Stimulated activated CD4-positive, alpha-beta T cell treated with anti-CD3 and anti-CD28 coated beads, Interleukin-4, amount 100 ng/mL, for 48 hours (primary cell): ENCODE results near the gene HMCN1.
"Not testable (repeated sequence)": the region's sequence is repeated elsewhere in the genome, so short reads cannot be mapped to it uniquely, and the experiment has no call there.

Source experiments
- DNase-seq, 2 donors: peaks; one replicate each; pipeline ENCODE4 v3.0.0-alpha.2; 2020; ENCODE audit warnings: low read depth in 2 of 2

HMCN1 gene

DNA sequence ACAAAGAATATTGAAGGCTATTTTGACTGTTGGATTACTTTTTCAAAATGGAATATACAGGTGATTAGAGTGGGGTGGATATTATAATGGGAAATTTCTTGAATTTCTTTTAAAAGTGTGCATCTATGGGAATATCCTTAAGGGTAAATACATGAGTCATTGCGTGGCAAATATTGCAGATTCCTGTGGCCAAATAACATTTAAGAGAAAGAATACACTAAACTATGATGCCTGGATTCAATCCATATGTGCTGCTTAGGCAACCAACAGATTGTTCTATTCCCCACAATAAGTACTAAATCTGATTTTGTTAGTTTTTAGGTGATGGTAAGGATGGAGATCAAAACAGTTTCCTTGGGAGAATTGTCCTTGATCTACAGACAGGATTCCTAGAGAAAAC, 119.5 kb downstream of the HMCN1 start:
- no peak for DNase-seq

DNA sequence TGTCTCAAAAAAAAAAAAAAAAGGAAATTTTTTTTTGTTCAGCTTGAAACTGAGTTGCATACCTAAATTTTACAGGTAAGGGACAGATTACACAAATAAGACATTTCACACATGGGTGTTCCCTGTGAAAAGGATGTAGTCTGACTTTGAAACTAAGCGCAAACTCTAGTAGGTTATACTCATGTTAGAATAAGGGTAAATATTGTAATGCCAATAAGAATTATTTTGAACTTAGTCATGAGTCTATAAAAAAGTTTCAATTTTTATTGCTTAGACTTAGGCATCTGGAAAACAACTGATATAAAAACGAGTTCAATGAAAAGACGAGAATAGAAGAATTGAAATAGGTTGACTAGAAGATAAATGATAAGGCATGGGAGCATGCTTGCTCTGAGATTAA, 122.3 kb downstream of the HMCN1 start:
- DNase-seq: no peak

DNA sequence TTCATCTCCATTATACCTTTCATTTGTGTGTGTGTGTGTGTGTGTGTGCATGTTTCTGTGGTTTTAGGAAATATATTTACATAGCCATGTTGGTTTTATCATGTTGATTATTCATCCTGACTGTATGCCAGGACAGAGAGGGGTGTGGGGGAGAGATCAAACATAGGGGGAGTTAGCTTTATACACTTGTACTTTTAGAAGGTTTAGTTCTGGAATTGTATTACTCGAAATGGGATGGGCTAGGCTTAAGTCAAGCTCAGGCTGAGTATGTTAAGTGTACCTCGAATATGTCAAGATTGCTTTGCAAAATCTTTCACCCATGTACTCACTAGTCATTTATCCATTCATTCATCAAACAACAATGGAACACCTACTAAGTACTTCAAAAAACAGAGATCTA, 123.3 kb downstream of the HMCN1 start:
- no peak for DNase-seq

DNA sequence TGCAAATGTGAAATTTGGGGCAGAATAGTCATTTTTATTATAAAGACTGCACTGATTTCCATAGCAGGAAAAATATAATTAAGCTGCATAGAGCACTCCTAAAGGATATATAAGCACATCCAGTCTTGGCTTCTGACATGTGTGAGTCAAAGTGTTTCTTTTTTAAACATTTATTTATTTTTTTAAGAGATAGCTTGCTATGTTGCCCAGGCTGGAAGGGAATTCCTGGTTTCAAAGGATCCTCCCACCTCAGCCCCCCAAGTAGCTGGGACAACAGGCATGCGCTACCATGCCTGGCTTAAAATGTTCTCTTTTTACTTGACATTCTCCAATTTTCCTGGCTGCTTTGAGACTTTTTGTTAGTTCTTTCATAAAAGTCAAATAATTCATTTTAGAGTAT, 126.1 kb downstream of the HMCN1 start:
- no peak for DNase-seq

DNA sequence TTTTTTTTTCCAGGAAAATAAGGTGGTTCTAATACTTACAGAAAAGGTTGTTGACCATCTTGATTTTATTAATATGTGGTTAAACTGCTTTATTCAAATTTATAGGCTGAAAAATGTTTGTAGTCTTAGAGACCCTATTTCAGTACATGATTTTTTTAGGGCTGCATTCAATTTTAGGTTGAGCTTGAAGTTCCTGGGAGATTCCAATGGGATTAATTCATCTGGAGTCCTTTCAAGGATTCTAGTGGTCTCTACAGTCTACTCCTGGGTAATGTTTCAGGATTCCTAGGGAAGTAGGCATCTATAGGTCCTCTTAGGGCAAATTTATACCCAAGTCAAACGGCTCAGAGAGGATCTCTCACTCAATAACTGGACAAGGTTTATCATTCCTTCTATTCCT, 126.7 kb downstream of the HMCN1 start:
- no peak for DNase-seq

DNA sequence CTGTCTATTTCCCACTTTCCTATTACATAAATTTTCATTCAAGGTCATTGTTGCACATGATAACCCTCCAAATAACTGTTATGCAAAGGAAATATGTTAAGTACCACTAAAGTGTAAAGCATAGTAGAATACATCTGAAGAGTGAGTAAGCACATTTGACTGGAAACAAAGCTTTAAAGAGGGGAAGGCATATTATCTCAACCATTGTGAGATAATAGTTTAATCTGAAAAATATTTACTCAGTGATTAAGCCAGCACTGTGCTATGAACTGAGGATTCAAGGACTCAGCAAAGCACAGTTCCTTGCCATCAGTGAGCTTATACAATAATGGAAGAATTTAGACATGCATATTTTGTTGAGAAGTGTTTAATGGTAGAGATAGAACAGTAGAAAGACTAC, 127.4 kb downstream of the HMCN1 start:
- no peak for DNase-seq

DNA sequence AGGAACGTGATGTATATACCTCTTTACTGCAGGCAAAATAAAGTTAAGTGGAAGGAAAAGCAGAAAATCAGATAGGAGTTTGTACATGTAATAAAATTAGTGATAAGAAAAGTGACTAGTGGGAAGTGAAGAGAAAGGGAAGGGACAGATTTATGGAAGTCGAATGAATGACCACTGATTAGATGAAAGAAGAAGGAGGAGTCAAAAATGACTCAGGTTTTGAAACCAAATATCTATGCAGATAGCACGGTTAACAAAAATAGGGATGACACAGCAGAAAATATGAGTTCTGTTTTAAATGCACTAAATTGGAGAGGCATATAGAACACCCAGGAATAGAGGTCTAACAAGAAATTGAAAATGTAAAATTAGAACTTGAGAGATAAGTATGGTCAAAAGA, 128.0 kb downstream of the HMCN1 start:
- no peak for DNase-seq

DNA sequence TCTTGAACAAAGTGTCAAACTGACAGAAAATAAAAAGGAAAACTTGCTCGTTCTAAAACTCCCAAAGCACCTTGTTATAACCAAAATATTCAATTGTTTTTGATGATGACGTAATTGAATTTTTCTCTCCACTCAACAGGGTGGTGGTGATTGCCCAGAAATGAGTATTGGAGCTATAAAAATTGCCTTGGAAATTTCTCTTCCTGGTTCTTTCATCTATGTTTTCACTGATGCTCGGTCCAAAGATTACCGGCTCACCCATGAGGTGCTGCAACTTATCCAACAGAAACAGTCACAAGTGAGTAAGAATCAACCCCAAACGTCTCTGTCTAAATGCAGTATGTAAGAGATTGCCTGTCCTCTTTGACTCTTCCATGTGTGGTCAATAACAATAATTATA, 130.1 kb downstream of the HMCN1 start:
- DNase-seq: no peak

DNA sequence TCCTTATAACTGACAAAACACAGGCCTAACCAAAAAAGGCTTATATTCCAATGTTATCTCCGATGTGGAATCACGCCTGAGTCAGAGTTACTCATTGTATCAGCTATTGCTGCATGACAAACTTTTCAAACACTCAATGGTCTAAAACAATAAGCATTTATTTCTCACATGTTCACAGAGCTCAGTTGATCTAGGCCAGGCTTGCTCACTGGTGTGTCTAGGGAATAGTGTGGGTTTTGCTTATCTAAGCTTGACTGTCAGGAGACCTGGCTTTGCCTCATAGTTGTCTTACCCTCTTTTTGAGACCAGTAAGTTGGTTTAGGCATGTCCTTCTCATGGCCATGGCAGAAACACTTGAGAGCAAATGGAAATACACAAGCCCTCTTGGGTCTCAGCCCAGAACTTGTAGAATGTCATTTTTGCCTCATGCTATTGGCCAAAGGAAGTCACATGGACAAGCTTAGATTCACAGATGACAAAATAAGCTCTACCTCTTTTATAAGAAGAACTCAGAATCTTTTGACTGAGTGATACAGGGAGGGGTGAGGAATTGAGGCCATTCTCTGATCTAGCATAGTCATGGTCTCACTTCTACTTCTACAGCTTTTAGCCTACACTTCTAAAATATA, 130.8 kb downstream of the HMCN1 start:
- DNase-seq: no peak

DNA sequence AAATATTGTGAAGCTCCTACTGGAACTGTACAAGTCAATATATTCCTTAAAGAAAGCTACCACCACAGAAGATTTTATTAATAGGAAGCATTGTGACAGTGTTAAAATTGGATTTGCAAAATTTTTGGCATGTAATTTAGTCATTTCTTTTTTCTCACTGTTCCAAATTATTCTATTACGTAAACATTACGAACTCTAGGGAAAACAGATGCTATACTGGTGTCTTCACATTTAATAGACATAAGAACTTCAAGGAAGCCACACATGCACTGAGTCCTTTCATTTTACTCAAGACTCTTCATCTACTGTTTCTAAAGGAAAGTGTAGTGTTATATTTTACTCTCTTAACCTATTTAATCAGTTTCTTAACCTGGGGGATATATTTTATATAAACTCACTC, 135.4 kb downstream of the HMCN1 start:
- no peak for DNase-seq

DNA sequence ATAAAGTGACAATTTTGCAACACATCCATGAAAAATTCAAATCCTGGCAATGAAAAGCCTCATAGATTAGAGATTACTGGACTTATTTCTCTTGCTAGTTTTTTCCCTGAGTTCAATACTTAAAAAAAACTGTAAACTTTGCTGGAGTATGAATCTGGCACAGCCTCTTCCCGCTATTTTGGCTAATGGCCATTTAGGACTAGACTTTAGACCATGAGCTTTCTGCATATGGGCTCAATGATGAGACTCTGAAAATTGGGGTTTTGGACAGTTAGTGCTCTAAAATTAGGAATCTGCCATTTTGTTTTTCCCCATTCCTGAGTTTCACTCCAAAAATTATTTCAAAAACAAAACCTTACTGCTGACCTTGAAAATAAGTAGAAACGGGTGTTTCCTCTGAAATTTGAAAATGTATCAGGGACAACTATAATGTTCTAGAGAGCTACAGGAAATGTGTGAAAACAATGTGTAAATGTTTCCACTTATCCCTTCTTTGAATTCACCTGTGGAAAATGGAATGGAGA, 137.5 kb downstream of the HMCN1 start:
- DNase-seq: no peak

DNA sequence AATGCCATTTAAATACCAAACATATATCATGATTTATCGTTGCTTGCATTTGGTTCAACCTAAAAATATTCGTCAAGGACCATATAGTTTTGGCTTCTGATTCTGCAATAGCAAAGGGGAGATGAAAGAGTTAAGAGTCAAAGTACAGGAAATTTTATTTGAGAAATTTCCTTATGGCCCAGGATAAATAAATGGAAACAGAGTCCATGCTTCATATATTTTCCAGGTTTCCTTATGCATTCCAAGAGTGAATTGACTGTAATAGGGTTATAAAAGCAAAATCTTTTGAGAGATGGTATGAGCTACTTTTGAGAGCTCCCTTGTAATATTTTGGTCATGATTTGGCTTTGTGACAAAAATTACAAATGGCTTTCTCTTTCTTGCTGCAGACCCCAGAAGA, 140.1 kb downstream of the HMCN1 start:
- DNase-seq: no peak

DNA sequence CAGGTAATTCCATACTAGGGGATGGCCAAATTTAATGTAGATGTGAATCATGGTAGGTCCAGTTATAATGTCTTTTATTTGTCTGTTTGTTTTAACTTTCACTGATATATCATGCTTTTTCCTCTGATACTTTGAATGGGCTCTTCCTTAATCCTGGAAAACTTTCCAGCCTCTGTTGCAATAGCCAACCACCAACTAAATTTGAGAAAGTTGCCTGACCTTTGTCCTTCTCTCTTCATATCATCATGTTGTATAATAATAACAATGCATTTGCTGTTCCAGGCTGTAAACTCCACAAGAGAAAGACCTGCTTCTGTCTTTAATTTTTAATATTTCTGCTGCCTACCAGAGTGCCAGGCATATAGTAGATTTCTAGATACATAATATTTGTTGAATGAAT, 146.1 kb downstream of the HMCN1 start:
- DNase-seq: no peak

DNA sequence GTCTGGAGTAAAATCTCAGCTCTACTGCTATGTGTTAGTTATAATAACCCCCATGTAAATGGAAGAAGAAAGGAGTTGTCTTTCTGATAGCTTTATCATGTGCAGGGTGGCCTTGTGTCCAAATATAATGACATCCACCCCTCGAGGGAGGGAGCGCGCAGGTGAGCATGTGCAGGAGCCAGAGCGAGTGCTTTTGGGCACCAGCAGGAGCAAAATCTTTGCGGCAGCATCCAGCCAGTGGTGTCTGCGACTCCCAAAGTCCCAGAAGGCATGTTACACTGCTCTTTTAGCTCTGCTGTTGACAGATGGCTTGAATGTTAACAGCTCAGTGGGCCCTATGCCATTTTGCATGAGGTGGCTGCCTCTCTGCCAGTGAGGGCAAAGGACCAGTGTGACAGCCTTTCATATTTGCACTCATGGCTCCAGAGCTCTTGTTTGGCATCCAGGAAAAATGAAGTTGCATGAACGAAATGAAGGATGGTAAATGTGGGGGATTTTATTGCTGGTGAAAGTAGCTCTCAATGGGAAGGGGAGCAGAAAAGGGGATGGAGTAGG, 146.7 kb downstream of the HMCN1 start:
- DNase-seq: no peak

DNA sequence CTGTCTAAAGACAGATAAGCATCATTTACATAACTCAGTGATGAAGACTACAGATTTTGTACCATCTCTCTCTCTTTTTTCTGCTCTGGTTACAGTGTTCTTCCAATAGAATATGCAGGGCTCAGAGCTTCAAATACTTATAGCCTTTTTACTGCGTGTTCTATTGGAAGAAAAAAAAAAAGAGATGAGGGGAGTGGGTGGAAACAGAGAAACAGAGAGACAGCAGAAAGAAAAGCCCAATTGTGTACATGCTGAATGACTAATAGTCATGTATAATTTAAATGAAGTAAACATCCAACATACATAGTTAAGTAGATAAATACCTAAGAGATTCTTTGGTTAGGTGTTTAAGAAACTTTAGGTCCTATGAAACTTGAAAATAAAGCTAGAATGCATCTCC, 151.9 kb downstream of the HMCN1 start:
- no peak for DNase-seq

DNA sequence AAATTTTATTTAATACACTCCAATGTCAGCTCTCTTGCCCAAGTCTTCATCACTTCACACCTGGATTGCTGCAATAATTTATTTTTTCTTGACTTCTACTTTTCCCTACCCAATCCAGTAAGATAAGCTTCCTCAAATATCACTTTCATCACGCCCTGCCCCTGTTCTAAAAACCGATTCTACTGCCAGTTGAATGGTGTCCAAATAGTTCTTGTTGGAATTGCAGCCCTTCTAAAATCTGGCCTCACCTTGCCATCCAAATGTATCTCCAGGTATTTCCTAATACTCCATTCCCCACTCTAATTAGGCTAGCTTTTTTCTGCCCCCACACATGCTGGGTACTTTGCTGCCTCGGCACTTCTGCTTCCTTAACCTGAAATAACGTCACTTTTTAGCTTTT, 152.5 kb downstream of the HMCN1 start:
- no peak for DNase-seq

DNA sequence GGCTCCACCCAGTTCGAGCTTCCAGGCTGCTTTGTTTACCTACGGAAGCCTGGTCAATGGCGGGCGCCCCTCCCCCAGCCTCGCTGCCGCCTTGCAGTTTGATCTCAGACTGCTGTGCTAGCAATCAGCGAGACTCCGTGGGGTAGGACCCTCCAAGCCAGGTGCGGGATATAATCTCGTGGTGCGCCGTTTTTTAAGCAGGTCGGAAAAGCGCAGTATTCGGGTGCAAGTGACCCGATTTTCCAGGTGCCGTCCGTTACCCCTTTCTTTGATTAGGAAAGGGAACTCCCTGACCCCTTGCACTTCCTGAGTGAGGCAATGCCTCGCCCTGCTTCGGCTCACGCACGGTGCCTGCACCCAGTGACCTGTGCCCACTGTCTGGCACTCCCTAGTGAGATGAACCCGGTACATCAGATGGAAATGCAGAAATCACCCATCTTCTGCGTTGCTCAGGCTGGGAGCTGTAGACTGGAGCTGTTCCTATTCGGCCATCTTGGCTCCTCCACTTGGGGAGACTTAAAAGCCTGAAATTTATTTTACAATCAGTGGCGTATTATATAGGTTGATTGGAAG, 158.7 kb downstream of the HMCN1 start:
- DNase-seq: not testable (repeated sequence)

DNA sequence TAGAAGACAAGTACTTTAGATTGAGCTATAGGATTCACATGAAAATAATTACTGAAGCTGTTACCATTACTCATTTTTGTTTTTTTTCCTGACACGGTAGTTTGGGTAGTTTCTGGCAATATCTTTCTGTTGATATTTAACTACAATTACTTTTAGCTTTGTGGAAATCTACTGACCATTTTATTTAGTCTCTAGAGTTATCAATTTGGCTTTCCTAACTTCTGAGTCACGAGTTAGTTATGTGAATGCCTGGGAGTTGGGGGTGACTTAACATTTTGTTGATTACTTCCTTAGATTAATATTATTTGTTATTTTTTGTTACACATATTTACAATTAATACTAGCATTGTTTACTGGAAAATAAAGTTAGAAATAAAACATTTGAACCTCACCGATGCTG, 160.6 kb downstream of the HMCN1 start:
- no peak for DNase-seq

DNA sequence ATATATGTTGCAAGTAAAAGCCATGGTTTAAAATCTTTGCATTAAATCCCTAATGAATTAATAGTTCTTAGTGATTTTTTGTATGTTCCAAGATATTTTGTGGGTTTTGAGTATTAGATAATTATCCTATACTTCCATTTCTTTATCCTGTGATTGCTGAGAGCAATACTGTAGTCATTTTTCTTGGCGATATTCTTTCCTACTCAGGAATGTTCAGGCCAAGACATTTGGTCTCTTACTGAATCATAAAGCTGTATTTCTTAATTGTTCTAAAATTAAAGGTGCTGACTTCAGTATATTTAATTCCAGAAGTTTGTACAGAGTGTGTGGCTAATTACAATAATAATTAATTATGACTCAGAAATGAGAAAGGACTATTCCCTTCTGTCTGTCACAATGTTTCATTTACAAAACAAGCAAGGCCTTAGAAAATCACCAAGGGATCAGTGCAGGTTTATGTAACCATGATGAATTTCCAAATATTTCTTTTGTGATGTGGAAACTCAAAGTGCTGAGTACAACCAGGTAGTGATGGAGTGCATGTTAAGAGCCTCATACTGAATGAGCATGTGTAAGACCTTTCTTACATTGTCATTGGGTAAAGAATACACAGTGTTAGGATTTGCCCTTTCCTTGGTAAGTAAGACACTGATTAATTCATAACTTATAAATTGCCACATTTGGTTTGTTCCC, 161.2 kb downstream of the HMCN1 start:
- no peak for DNase-seq

DNA sequence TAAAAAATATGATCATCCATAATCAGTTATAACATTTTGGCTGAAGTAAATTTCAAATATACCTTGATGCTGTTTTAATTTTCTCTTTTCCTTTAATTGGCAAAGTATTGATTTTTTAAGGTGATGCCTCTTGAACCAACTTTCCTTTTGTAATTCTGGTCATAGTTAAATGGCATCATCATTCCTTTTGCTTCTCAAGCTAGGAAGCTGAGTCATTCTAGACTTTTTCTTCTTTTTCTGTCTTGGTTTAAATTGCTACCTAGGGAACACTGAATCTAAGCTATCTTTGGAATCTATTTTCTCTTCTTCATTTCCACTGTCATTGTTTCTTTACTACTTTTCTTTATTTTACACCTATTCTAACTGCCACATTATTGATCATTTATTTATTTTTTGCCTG, 162.7 kb downstream of the HMCN1 start:
- DNase-seq: no peak

DNA sequence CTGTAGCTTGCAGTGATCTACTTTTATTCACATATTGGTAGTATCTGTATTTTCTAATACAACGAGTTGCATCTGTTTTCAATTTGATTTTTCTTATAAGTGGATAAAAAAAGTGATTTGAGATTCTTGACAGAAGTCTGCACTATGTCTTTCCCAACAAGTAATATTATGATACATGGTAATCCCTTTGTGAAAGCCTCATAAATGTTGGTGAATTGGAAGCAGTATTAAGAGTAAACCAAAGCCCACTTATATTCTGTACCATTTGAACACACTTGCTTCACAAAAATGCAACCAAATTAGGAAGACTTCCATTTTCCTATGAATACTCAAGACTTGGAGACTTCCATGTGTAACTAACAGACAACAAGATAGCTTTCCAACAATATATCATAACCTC, 172.0 kb downstream of the HMCN1 start:
- no peak for DNase-seq

DNA sequence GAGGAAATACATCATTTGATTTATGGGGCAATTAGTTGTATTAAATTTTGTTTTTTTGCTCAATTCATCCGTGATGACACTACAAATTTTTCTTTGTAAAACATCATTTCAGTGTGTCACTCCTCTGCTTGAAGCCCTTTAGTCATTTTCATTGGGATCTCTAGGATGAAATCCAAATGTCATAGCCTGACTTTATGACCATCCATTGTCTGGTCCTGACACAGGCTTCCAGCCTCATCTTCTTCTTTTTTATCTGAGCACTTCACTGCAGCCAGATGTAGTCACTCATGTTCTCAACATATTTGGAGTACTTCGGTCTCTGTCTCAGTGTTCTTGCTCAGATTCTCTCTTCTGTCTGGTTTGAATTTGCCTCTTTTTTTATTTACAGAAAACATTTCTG, 173.1 kb downstream of the HMCN1 start:
- DNase-seq: no peak

DNA sequence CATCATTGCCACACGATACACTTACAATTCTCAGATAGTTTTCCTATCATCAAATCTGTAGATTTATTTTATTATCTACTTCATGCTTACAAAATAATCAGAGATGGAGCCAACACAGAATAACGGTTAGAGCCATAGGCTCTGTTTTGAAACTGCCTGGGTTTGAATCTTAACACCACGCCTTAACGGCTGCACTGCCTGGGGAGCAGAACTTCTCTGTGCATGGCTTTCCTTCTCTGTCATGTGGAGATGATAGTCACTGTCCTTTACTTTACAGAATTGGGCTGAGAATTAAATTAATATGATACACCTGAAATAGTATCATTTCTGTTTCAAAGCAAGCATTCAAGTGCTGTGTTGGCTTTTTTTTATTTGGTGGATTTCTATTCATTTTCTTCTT, 177.8 kb downstream of the HMCN1 start:
- DNase-seq: no peak
